CD14-positive monocyte (primary cell): ENCODE measurements around the gene ATP1A2. TPM values are rescaled to one million over a fixed set of nuclear protein-coding genes. Genes with fewer than 3 reads are reported as not detected.

Experiments used
- DNase-seq, 3 donors: peaks; one replicate each; pipeline ENCODE4 v3.0.0-alpha.2; 2011 to 2022
- H2AFZ ChIP-seq: 2 replicates; pipeline ENCODE4 v1.6.0; 2012; ENCODE audit warnings: mild to moderate bottlenecking, low read depth, low read length, inconsistent platforms; ENCODE audit not compliant: insufficient read depth, poor library complexity, severe bottlenecking
- H3K27ac ChIP-seq, 2 donors: 1 replicate in 1 of 2; 2 replicates in 1 of 2; pipeline ENCODE4 v1.5.1; 2012 to 2013; ENCODE audit warnings: low read length in 2 of 2, control low read depth in 1 of 2, inconsistent platforms in 1 of 2, low read depth in 1 of 2, mild to moderate bottlenecking in 1 of 2
- H3K27me3 ChIP-seq, 2 donors: one replicate each; pipeline versions ENCODE4 v1.6.0 to v1.6.1; 2011 to 2013; ENCODE audit warnings: low read length in 2 of 2; ENCODE audit not compliant: control insufficient read depth in 2 of 2, insufficient read depth in 2 of 2
- H3K36me3 ChIP-seq, 2 donors: replicated peaks in 1 of 2; 1 replicate in 1 of 2; 2 replicates in 1 of 2; pipeline versions ENCODE4 v1.5.1 to v1.6.1; 2012 to 2013; ENCODE audit warnings: low read length in 2 of 2, control low read depth in 1 of 2, inconsistent platforms in 1 of 2, mild to moderate bottlenecking in 1 of 2; ENCODE audit not compliant: insufficient read depth in 2 of 2, control insufficient read depth in 1 of 2
- H3K4me1 ChIP-seq, 2 donors: 1 replicate in 1 of 2; 2 replicates in 1 of 2; pipeline versions ENCODE4 v1.5.1 to v1.6.1; 2012 to 2013; ENCODE audit warnings: low read length in 2 of 2, control low read depth in 1 of 2, inconsistent platforms in 1 of 2, mild to moderate bottlenecking in 1 of 2, moderate library complexity in 1 of 2; ENCODE audit not compliant: insufficient read depth in 2 of 2, control insufficient read depth in 1 of 2
- H3K4me2 ChIP-seq: replicated peaks from 2 replicates; pipeline ENCODE3; 2012; ENCODE audit warnings: low read length, moderate library complexity, mild to moderate bottlenecking; ENCODE audit not compliant: poor library complexity, severe bottlenecking; ENCODE audit errors: extremely low read depth
- H3K4me3 ChIP-seq, 3 experiments: fragments of 200-600 bp in 1 of 3; sonication (generic) in 1 of 3; replicated peaks in 1 of 3; 1 replicate in 2 of 3; 2 replicates in 1 of 3; pipeline ENCODE4 v1.5.1; 2011 to 2013; ENCODE audit warnings: low read length in 3 of 3, mild to moderate bottlenecking in 3 of 3, control low read depth in 2 of 3, low read depth in 2 of 3, inconsistent platforms in 1 of 3, moderate library complexity in 1 of 3
- H3K79me2 ChIP-seq: 2 replicates; pipeline ENCODE4 v1.6.0; 2012; ENCODE audit warnings: mild to moderate bottlenecking, control low read depth, inconsistent platforms, low read length, moderate library complexity; ENCODE audit not compliant: insufficient read depth
- H3K9ac ChIP-seq: 2 replicates; pipeline ENCODE4 v1.6.0; 2017; ENCODE audit warnings: low read length, mild to moderate bottlenecking; ENCODE audit not compliant: insufficient read depth, poor library complexity, severe bottlenecking
- H3K9me3 ChIP-seq, 2 donors: replicated peaks in 1 of 2; 1 replicate in 1 of 2; 2 replicates in 1 of 2; pipeline versions ENCODE4 v1.5.1 to v1.6.1; 2012 to 2013; ENCODE audit warnings: low read length in 2 of 2, control low read depth in 1 of 2; ENCODE audit not compliant: control insufficient read depth in 1 of 2, insufficient read depth in 1 of 2
- H4K20me1 ChIP-seq: 2 replicates; pipeline ENCODE4 v1.6.0; 2012; ENCODE audit warnings: mild to moderate bottlenecking, low read length, control low read depth, moderate library complexity; ENCODE audit not compliant: insufficient read depth
- H3K27ac Mint-ChIP-seq, 7 donors: one replicate each; pipeline ENCODE4 v1.8.0; 2020; ENCODE audit warnings: mild to moderate bottlenecking in 7 of 7, mixed read lengths in 7 of 7, moderate library complexity in 6 of 7, inconsistent platforms in 2 of 7
- H3K27me3 Mint-ChIP-seq, 3 donors: one replicate each; pipeline ENCODE4 v1.8.0; 2021 to 2022; ENCODE audit warnings: low read depth in 3 of 3, mild to moderate bottlenecking in 3 of 3, mixed read lengths in 3 of 3, moderate library complexity in 3 of 3, inconsistent platforms in 1 of 3
- H3K36me3 Mint-ChIP-seq, 2 donors: one replicate each; pipeline ENCODE4 v1.8.0; 2020; ENCODE audit warnings: mixed read lengths in 2 of 2, inconsistent platforms in 1 of 2, mild to moderate bottlenecking in 1 of 2
- H3K4me1 Mint-ChIP-seq: one replicate; pipeline ENCODE4 v1.8.0; 2020; ENCODE audit warnings: mild to moderate bottlenecking, mixed read lengths
- H3K4me3 Mint-ChIP-seq, 2 donors: one replicate each; pipeline ENCODE4 v1.8.0; 2020; ENCODE audit warnings: mild to moderate bottlenecking in 2 of 2, mixed read lengths in 2 of 2, moderate library complexity in 1 of 2
- H3K9me3 Mint-ChIP-seq, 7 donors: one replicate each; pipeline ENCODE4 v1.8.0; 2020 to 2022; ENCODE audit warnings: mixed read lengths in 7 of 7, mild to moderate bottlenecking in 6 of 7, moderate library complexity in 6 of 7, inconsistent platforms in 2 of 7
- CTCF ChIP-seq: fragments of 200-600 bp; IDR thresholded peaks from one replicate; pipeline ENCODE4 v1.8.0; 2022; ENCODE audit warnings: antibody characterized with exemption, mild to moderate bottlenecking
- intact Hi-C, 2 donors: fragments of 100-400 bp; cut with micrococcal nuclease; formaldehyde crosslinking; loops; one replicate each; pipeline versions ENCODE4 v1.15.0 to v1.15.1; 2023
- polyA plus RNA-seq, 3 donors: library from polyadenylated mRNA; depleted of rRNA in 1 of 3; unstranded in 2 of 3; stranded (reverse) in 1 of 3; fragments of 300-500 nt in 2 of 3; fragments of >200 nt in 1 of 3; fragmentation: Illumina TruSeq in 2 of 3; gene quantifications; 1 replicate in 2 of 3; 2 replicates in 1 of 3; pipeline ENCODE4 v1.2.3, GENCODE V29; 2012 to 2021

ATP1A2 gene
- polyA plus RNA-seq, 3 donors: 0.03 TPM; not detected in 2

DNA sequence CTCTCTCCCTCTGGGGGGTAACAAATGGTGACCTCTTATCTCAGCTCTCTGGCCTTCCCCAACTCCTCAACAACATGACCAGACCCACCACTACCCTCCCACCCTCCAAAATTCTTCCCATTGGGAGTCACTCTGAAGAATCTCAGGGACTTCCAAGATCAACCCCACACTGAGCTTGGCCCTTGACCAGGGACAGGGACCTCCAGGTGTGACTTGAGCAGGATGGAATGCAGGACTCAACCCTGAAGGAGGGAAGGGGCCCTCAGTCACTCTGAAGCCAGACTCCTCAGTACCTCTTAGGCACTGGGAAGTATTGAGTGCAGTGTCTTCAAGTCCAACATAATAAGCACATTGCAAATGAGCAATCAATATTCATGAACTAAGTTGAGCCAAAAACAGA is 76.7 kb downstream of the ATP1A2 start:
- no peak overlapping the region for H3K4me2 ChIP-seq
- no peak overlapping the region for H3K4me3 Mint-ChIP-seq
- intact Hi-C loops: loop anchor here (2.0 to 10.0 kb wide), 5 partner anchors 61 to 185 kb away; no protein-coding TSS in a partner anchor

More for the DNA sequence above, 76.7 kb downstream of the ATP1A2 start:
- DNase-seq: no peak
- Histone ChIP-seq H4K20me1 (no peaks in the 10 kb centered on the region), H3K4me3 (no peak overlapping the region), H3K9me3 (no peaks in the 10 kb centered on the region), H3K9ac (no peak overlapping the region), H2AFZ (no peak overlapping the region), H3K27me3 (no peaks in the 10 kb centered on the region), H3K79me2 (no peaks in the 10 kb centered on the region), H3K27ac (no peak overlapping the region), H3K4me1 (peaks cover 4 to 9% of the 10 kb centered on the region in 2 donors), H3K36me3 (no peaks in the 10 kb centered on the region)
- Mint-ChIP-seq H3K27ac (no peak overlapping the region), H3K9me3 (no peaks in the 10 kb centered on the region), H3K36me3 (no peaks in the 10 kb centered on the region), H3K27me3 (peaks cover 2 to 5% (median 3%) of the 10 kb centered on the region in 3 donors), H3K4me1 (no peaks in the 10 kb centered on the region)
- TF ChIP-seq CTCF: no peak

Other genes starting within 250 kb of the ATP1A2 start
- 1 to 10 TPM in 1 of 3 donors, under 1 TPM in 1, not detected in 1; 0.12 to 1.0 TPM for gene CFAP45, start 215.6 kb upstream of the ATP1A2 start, polyA plus RNA-seq
- gene TAGLN2, start 190.3 kb upstream of the ATP1A2 start, polyA plus RNA-seq: 1,000 to 10,000 TPM in 1 of 3 donors, 100 to 1,000 TPM in 2; 658 to 1,259 (median 918) TPM
- gene IGSF9, start 170.1 kb upstream of the ATP1A2 start, polyA plus RNA-seq: under 1 TPM in 1 of 3 donors, not detected in 2; 0.04 TPM
- under 1 TPM in 1 of 3 donors, not detected in 2; 0.17 TPM for gene SLAMF9, start 161.5 kb upstream of the ATP1A2 start, polyA plus RNA-seq
- 1 to 10 TPM; 3.7 to 4.2 (median 4.0) TPM for gene PIGM, start 83.8 kb upstream of the ATP1A2 start, polyA plus RNA-seq
- gene KCNJ10, start 45.6 kb upstream of the ATP1A2 start, polyA plus RNA-seq: under 1 TPM in 1 of 3 donors, not detected in 2; 0.23 TPM
- gene KCNJ9, start 34.2 kb upstream of the ATP1A2 start, polyA plus RNA-seq: not detected
- 10 to 100 TPM in 2 of 3 donors, 1 to 10 TPM in 1; 9.6 to 23.9 (median 10.8) TPM for gene IGSF8, start 17.1 kb upstream of the ATP1A2 start, polyA plus RNA-seq
- gene ATP1A4, start 35.8 kb downstream of the ATP1A2 start, polyA plus RNA-seq: 10 to 100 TPM in 1 of 3 donors, under 1 TPM in 1, not detected in 1; 1.00 to 16.0 TPM
- gene CASQ1, start 74.8 kb downstream of the ATP1A2 start, polyA plus RNA-seq: 10 to 100 TPM in 1 of 3 donors, under 1 TPM in 1, not detected in 1; 0.09 to 11.1 TPM
- 100 to 1,000 TPM in 1 of 3 donors, 10 to 100 TPM in 2; 23.6 to 163 (median 38.1) TPM for gene PEA15, start 89.6 kb downstream of the ATP1A2 start, polyA plus RNA-seq
- 100 to 1,000 TPM in 1 of 3 donors, 10 to 100 TPM in 2; 35.5 to 205 (median 44.6) TPM for gene DCAF8, start 146.8 kb downstream of the ATP1A2 start, polyA plus RNA-seq
- 10 to 100 TPM; 17.4 to 38.2 (median 37.4) TPM for gene PEX19, start 169.4 kb downstream of the ATP1A2 start, polyA plus RNA-seq
- gene COPA, start 227.5 kb downstream of the ATP1A2 start, polyA plus RNA-seq: 100 to 1,000 TPM in 2 of 3 donors, 10 to 100 TPM in 1; 76.7 to 199 (median 195) TPM
- 100 to 1,000 TPM; 125 to 238 (median 145) TPM for gene NCSTN, start 227.6 kb downstream of the ATP1A2 start, polyA plus RNA-seq